HEK293T (cell line): ENCODE results near the gene SLC25A21.

ENCODE experiments used
- ARNT ChIP-seq: fragments of 450-650 bp; IDR thresholded peaks from 2 replicates; pipeline ENCODE4 v1.6.1; 2017; ENCODE audit warnings: mild to moderate bottlenecking
- CTBP1 ChIP-seq: fragments of 450-650 bp; IDR thresholded peaks from 2 replicates; pipeline ENCODE4 v1.6.1; 2016; ENCODE audit warnings: borderline replicate concordance
- ELF4 ChIP-seq: fragments of 450-650 bp; IDR thresholded peaks from 2 replicates; pipeline ENCODE4 v1.6.1; 2017; ENCODE audit warnings: antibody characterized with exemption
- SP1 ChIP-seq: fragments of 450-650 bp; IDR thresholded peaks from 2 replicates; pipeline ENCODE4 v1.6.1; 2017
- TF ChIP-seq, protein P1 (sequence below): fragments of 450-650 bp; IDR thresholded peaks from 2 replicates; pipeline ENCODE4 v1.6.1; 2016

DNA sequence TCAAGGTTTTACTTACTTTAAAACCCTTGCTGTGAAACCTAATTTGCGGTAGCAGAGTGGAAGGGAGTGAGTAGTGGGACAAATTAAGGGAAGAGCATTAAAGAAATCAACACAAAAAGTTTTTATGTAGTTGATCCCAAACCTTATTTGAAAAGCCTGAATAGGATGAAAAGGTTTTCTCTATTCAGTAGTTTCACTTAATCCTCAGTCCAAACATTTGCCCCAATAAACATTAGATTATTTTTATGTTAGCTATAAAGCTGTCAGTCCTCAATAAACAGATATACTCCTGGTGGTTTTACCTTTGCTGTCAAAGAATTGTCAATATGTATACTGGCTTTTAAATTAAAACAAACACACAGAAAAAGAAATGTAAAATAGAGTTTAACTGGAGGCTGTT lies 374.8 kb downstream of the SLC25A21 start:
- TF ChIP-seq CTBP1, result peak; percentile 91
- TF ChIP-seq ARNT, result 0 out of 2 replicates have a peak, but pooled peaks have one; percentile 40
- no peak for TF ChIP-seq ELF4
- TF ChIP-seq SP1, result no peak
- TF ChIP-seq, protein P1, sequence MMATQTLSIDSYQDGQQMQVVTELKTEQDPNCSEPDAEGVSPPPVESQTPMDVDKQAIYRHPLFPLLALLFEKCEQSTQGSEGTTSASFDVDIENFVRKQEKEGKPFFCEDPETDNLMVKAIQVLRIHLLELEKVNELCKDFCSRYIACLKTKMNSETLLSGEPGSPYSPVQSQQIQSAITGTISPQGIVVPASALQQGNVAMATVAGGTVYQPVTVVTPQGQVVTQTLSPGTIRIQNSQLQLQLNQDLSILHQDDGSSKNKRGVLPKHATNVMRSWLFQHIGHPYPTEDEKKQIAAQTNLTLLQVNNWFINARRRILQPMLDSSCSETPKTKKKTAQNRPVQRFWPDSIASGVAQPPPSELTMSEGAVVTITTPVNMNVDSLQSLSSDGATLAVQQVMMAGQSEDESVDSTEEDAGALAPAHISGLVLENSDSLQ, result peak; percentile 95
